Adrenal gland (tissue), 12 donors: Measurements from ENCODE around the gene AXL. TPM values are rescaled to one million over a fixed set of nuclear protein-coding genes. Genes with fewer than 3 reads are reported as not detected.
"Not testable (repeated sequence)": the region's sequence is repeated elsewhere in the genome, so short reads cannot be mapped to it uniquely, and the experiment has no call there.

Experiments
- DNase-seq, 7 donors: peaks; one replicate each; pipeline ENCODE4 v3.0.0-alpha.2; 2019 to 2020
- H3K27ac ChIP-seq, 5 donors: fragments of 200-600 bp; sonication (generic) in 4 of 5; 1 replicate in 3 of 5; 2 replicates in 2 of 5; pipeline versions ENCODE4 v1.5.1 to v1.8.0; 2016 to 2020; ENCODE audit warnings: mild to moderate bottlenecking in 1 of 5
- H3K27me3 ChIP-seq: fragments of 200-600 bp; 2 replicates; pipeline ENCODE4 v1.8.0; 2021
- H3K36me3 ChIP-seq, 2 donors: fragments of 200-600 bp; replicated peaks in 1 of 2; 1 replicate in 1 of 2; 2 replicates in 1 of 2; pipeline versions ENCODE4 v1.5.1 to v1.8.0; 2018 to 2022
- H3K4me1 ChIP-seq, 2 donors: fragments of 200-600 bp; replicated peaks in 1 of 2; 1 replicate in 1 of 2; 2 replicates in 1 of 2; pipeline versions ENCODE4 v1.5.1 to v1.8.0; 2018 to 2021
- H3K4me3 ChIP-seq, 4 donors: fragments of 200-600 bp; sonication (generic) in 3 of 4; one replicate each; pipeline ENCODE4 v1.5.1; 2016 to 2018
- H3K9me3 ChIP-seq, 3 donors: fragments of 200-600 bp; sonication (generic) in 1 of 3; replicated peaks in 1 of 3; 1 replicate in 2 of 3; 2 replicates in 1 of 3; pipeline versions ENCODE4 v1.5.1 to v1.8.0; 2016 to 2021
- CTCF ChIP-seq, 6 experiments: fragments of 450-650 bp in 4 of 6; fragments of 200-600 bp in 2 of 6; sonication (generic) in 1 of 6; IDR thresholded peaks; 1 replicate in 5 of 6; 2 replicates in 1 of 6; pipeline versions ENCODE4 v1.5.1 to v1.8.0; 2016 to 2021; ENCODE audit warnings: antibody characterized with exemption in 6 of 6, mild to moderate bottlenecking in 2 of 6, moderate library complexity in 1 of 6
- POLR2A ChIP-seq, 2 donors: fragments of 450-650 bp; IDR thresholded peaks; one replicate each; pipeline ENCODE4 v1.6.1; 2017; ENCODE audit warnings: antibody characterized with exemption in 2 of 2, mild to moderate bottlenecking in 2 of 2, moderate library complexity in 1 of 2
- WGBS, 4 donors: extraction: QIAGEN DNeasy Blood & Tissue Kit in 2 of 4; methylation state at CpG; one replicate each; pipeline versions ENCODE4 v1.1.5 to v1.1.7; 2013 to 2017; 5-methylcytosine and 5-hydroxymethylcytosine counted together
- intact Hi-C, 2 donors: fragments of 100-400 bp; cut with DNase I; formaldehyde crosslinking; loops; one replicate each; pipeline versions ENCODE4 v1.14.1 to v1.15.0; 2022 to 2023
- polyA plus RNA-seq, 3 donors: library from polyadenylated mRNA; stranded (reverse); fragments of 200-250 nt in 2 of 3; fragments of 350-450 nt in 1 of 3; fragmentation: Illumina TruSeq in 1 of 3; extraction: RNeasy Lipid Tissue Mini Kit (QIAGEN cat#74804) in 1 of 3; gene quantifications; one replicate each; pipeline ENCODE4 v1.2.3, GENCODE V29; 2013 to 2014
- total RNA-seq, 9 donors: library from RNA; depleted of rRNA in 4 of 9; stranded (reverse); fragments of >200 nt in 4 of 9; fragments of 120-200 nt in 1 of 9; fragmentation: NEBNext Ultra II Directional in 1 of 9; extraction: Animal tissue kit (Norgen Biotek cat#: 25700) in 1 of 9; gene quantifications; one replicate each; pipeline versions ENCODE4 v1.1.0 to v1.2.4, GENCODE V29; 2013 to 2023
- donor health status: healthy with polysubstance abuse.
- donor health status: Bipolar disorder and iron deficiency.
- donor health status: DM: yes; HTN: yes; CAD: no.
- donor health status: DM: no; HTN: no; CAD: no.
- donor health status: DM: no; HTN: no; CAD: no.
- donor health status: DM: yes; HTN: yes; CAD: no.

The AXL gene
- total and polyA plus RNA-seq, 12 donors = 12.0 to 105 (median 50.0) TPM

- TF ChIP-seq POLR2A (IDR thresholded peaks at IDR 0.05) (no peak), CTCF (IDR thresholded peaks at IDR 0.05) (no peak)
- Histone ChIP-seq H3K36me3 (no peaks in the 10 kb centered on the region), H3K27ac (no peak overlapping the region), H3K9me3 (no peaks in the 10 kb centered on the region), H3K4me1 (peaks cover 0 to 10% of the 10 kb centered on the region in 2 donors), H3K27me3 (peaks cover 6% of the 10 kb centered on the region), H3K4me3 (no peak overlapping the region)
- DNase-seq = no peak
- 71 to 75% (median 72%) methylated on average over 10 of the region's 10 CpGs for WGBS, 4 donors
- intact Hi-C loops = loop anchor here in 1 of 2 donors (5.0 kb wide), 1 partner anchor 111 kb away; no protein-coding TSS in a partner anchor
These were observed 23.1 kb upstream of the AXL start for GRCh38 chr19:41195675-41196497.

- Histone ChIP-seq H3K4me3 (no peak overlapping the region), H3K27ac (no peak overlapping the region), H3K4me1 (no peaks in the 10 kb centered on the region), H3K9me3 (no peaks in the 10 kb centered on the region), H3K27me3 (no peaks in the 10 kb centered on the region), H3K36me3 (no peaks in the 10 kb centered on the region)
- WGBS, 4 donors = 69 to 84% (median 76%) methylated on average over 7 to 11 of the region's 11 CpGs
- DNase-seq = no peak
- intact Hi-C loops = loop anchor here in 1 of 2 donors (5.0 kb wide), 1 partner anchor 109 kb away; no protein-coding TSS in a partner anchor
- TF ChIP-seq POLR2A (IDR thresholded peaks at IDR 0.05) (no peak), CTCF (IDR thresholded peaks at IDR 0.05) (no peak)
These were observed 20.5 kb upstream of the AXL start for GRCh38 chr19:41198559-41198958.

- no peak overlapping the region for H3K27ac ChIP-seq
- intact Hi-C loops = loop anchor here in 1 of 2 donors (2.0 kb wide), 1 partner anchor 57 kb away; no protein-coding TSS in a partner anchor
- TF ChIP-seq CTCF (IDR thresholded peaks at IDR 0.05) = no peak
- no peak for TF ChIP-seq POLR2A (IDR thresholded peaks at IDR 0.05)
- H3K36me3 ChIP-seq = no peaks in the 10 kb centered on the region
- no peaks in the 10 kb centered on the region for H3K4me1 ChIP-seq
- DNase-seq = no peak
- H3K27me3 ChIP-seq = no peaks in the 10 kb centered on the region
- H3K9me3 ChIP-seq = no peaks in the 10 kb centered on the region
- WGBS, 4 donors = 78 to 84% (median 80%) methylated on average over 12 to 18 of the region's 18 CpGs
- no peak overlapping the region for H3K4me3 ChIP-seq
These were observed 15.7 kb upstream of the AXL start for GRCh38 chr19:41203371-41203770.

GRCh38 chr19:41204338-41204737 is 14.7 kb upstream of the AXL start:
- H3K4me3 ChIP-seq, H3K27ac ChIP-seq, H3K36me3 ChIP-seq, intact Hi-C loops, H3K4me1 ChIP-seq, H3K27me3 ChIP-seq, H3K9me3 ChIP-seq: not testable (repeated sequence)
- DNase-seq = peak; percentile 83 to 93 (median 87)
- TF ChIP-seq CTCF (IDR thresholded peaks at IDR 0.05) = peak; percentile 80 to 98 (median 94)
- WGBS, 4 donors = 2 to 42% (median 31%) methylated on average over 2 to 7 of the region's 7 CpGs
